ENCODE measurements around the gene ELAC1.

The ELAC1 gene

DNA sequence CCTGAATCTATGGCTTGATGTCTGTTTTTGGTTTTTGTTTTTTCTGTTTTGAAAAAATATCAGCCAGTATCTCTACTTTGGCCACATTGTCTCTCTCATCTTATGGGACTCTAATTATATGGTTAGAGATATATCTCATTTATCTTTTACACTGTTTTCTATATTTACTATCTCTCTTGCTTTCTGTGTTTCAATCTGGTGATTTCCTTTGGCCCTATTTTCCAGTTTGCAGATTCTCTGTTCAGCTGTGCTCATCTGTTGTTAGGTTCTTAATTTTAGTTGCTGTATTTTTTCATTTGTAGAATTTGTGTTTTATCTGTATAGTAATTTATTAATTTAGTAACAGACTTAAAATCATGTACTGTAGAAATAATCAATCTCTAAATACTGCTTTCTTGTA, 41.3 kb upstream of the ELAC1 start:
- Histone ChIP-seq H3K9me3 (ENCODE audit: low read length) (peaks cover 7% of the 10 kb centered on the region; the same call in 1 of the 2 replicates), H3K4me3 (ENCODE audit: low read depth, low read length, poor library complexity, severe bottlenecking) (no peak overlapping the region), H3K9me2 (ENCODE audit: low read depth, low read length) (no peaks in the 10 kb centered on the region), H3K27me3 (ENCODE audit: insufficient read depth, low read length) (no peaks in the 10 kb centered on the region), H3K79me2 (ENCODE audit: insufficient read depth, low read length) (no peaks in the 10 kb centered on the region), H3K9ac (ENCODE audit: low read length) (no peak overlapping the region), H2AFZ (ENCODE audit: low read length) (no peak overlapping the region), H3F3A (ENCODE audit: insufficient read depth, low read length) (peaks cover 2% of the 10 kb centered on the region; the same call in 1 of the 2 replicates), H3K36me3 (ENCODE audit: insufficient read depth, low read length) (peaks cover 88% of the 10 kb centered on the region), H3K27ac (ENCODE audit: low read depth, low read length, poor library complexity, severe bottlenecking) (no peak overlapping the region), H4K20me1 (ENCODE audit: insufficient read depth, low read length) (no peaks in the 10 kb centered on the region), H3K4me1 (ENCODE audit: insufficient read depth, low read length, severe bottlenecking) (no peaks in the 10 kb centered on the region), H3K4me2 (ENCODE audit: low read length) (no peak overlapping the region)
- TF ChIP-seq, protein P1, sequence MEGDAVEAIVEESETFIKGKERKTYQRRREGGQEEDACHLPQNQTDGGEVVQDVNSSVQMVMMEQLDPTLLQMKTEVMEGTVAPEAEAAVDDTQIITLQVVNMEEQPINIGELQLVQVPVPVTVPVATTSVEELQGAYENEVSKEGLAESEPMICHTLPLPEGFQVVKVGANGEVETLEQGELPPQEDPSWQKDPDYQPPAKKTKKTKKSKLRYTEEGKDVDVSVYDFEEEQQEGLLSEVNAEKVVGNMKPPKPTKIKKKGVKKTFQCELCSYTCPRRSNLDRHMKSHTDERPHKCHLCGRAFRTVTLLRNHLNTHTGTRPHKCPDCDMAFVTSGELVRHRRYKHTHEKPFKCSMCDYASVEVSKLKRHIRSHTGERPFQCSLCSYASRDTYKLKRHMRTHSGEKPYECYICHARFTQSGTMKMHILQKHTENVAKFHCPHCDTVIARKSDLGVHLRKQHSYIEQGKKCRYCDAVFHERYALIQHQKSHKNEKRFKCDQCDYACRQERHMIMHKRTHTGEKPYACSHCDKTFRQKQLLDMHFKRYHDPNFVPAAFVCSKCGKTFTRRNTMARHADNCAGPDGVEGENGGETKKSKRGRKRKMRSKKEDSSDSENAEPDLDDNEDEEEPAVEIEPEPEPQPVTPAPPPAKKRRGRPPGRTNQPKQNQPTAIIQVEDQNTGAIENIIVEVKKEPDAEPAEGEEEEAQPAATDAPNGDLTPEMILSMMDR (IDR thresholded peaks at IDR 0.05; ENCODE audit: low read length) = no peak
- TF ChIP-seq EZH2 (IDR thresholded peaks at IDR 0.05; ENCODE audit: borderline replicate concordance, low read length) = no peak

DNA sequence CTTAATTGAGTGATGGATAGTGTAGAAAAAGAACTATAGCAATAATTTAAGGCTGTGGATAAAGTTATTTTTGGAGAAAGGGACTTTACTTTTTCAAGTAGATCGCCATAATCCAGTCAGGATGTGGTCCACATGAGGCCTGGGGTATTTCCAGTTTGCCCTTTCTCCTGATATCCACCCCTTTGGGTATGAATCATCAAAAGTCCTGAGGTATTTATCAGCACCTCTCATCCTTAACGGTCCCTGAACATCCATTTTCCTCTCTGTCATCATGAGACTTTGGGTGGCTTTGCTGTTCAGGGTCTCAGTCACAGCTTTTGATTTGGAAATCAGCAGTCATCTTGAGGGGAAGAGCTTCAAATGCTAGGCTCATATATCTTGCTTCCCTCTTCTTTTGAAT, 39.3 kb upstream of the ELAC1 start:
- H3K9ac ChIP-seq (ENCODE audit: low read length) = no peak overlapping the region
- peaks cover 7% of the 10 kb centered on the region; the same call in 1 of the 2 replicates for H3K9me3 ChIP-seq (ENCODE audit: low read length)
- H3K36me3 ChIP-seq (ENCODE audit: insufficient read depth, low read length) = peaks cover 83% of the 10 kb centered on the region
- H3K79me2 ChIP-seq (ENCODE audit: insufficient read depth, low read length) = no peaks in the 10 kb centered on the region
- peaks cover 2% of the 10 kb centered on the region; the same call in 1 of the 2 replicates for H3F3A ChIP-seq (ENCODE audit: insufficient read depth, low read length)
- TF ChIP-seq EZH2 (IDR thresholded peaks at IDR 0.05; ENCODE audit: borderline replicate concordance, low read length) = no peak
- TF ChIP-seq, protein P1 (IDR thresholded peaks at IDR 0.05; ENCODE audit: low read length) = no peak
- H3K27ac ChIP-seq (ENCODE audit: low read depth, low read length, poor library complexity, severe bottlenecking) = no peak overlapping the region
- no peak overlapping the region for H3K4me2 ChIP-seq (ENCODE audit: low read length)
- no peak overlapping the region for H2AFZ ChIP-seq (ENCODE audit: low read length)
- H3K9me2 ChIP-seq (ENCODE audit: low read depth, low read length) = no peaks in the 10 kb centered on the region
- no peaks in the 10 kb centered on the region for H4K20me1 ChIP-seq (ENCODE audit: insufficient read depth, low read length)
- no peak overlapping the region for H3K4me3 ChIP-seq (ENCODE audit: low read depth, low read length, poor library complexity, severe bottlenecking)
- H3K4me1 ChIP-seq (ENCODE audit: insufficient read depth, low read length, severe bottlenecking) = no peaks in the 10 kb centered on the region
- H3K27me3 ChIP-seq (ENCODE audit: insufficient read depth, low read length) = no peaks in the 10 kb centered on the region

DNA sequence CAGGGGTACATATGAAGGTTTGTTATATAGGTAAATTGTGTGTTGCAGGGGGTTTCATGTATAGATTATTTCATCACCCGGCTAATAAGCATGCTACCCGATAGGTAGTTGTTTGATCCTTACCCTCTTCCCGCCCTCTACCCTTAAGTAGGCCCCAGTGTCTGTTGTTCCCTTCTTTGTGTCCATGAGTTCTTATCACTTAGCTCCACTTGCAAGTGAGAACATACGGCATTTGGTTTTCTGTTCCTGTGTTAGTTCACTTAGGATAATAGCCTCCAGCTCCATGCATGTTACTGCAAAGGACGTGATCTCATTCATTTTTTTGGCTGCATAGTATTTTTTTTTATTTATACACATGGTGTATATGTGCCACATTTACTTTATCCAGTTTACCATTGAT, 34.2 kb upstream of the ELAC1 start:
- H2AFZ ChIP-seq (ENCODE audit: low read length) = no peak overlapping the region
- no peak overlapping the region for H3K27ac ChIP-seq (ENCODE audit: low read depth, low read length, poor library complexity, severe bottlenecking)
- TF ChIP-seq, protein P1 (IDR thresholded peaks at IDR 0.05; ENCODE audit: low read length) = no peak
- TF ChIP-seq EZH2 (IDR thresholded peaks at IDR 0.05; ENCODE audit: borderline replicate concordance, low read length) = no peak

More for the DNA sequence above, 34.2 kb upstream of the ELAC1 start:
- Histone ChIP-seq H3K36me3 (ENCODE audit: insufficient read depth, low read length) (peaks cover 64% of the 10 kb centered on the region), H3K79me2 (ENCODE audit: insufficient read depth, low read length) (no peaks in the 10 kb centered on the region), H3F3A (ENCODE audit: insufficient read depth, low read length) (no peaks in the 10 kb centered on the region), H3K9me2 (ENCODE audit: low read depth, low read length) (no peaks in the 10 kb centered on the region), H4K20me1 (ENCODE audit: insufficient read depth, low read length) (no peaks in the 10 kb centered on the region), H3K27me3 (ENCODE audit: insufficient read depth, low read length) (no peaks in the 10 kb centered on the region), H3K4me3 (ENCODE audit: low read depth, low read length, poor library complexity, severe bottlenecking) (no peak overlapping the region), H3K9ac (ENCODE audit: low read length) (no peak overlapping the region), H3K4me1 (ENCODE audit: insufficient read depth, low read length, severe bottlenecking) (no peaks in the 10 kb centered on the region), H3K4me2 (ENCODE audit: low read length) (no peak overlapping the region), H3K9me3 (ENCODE audit: low read length) (no peaks in the 10 kb centered on the region)
